ENCODE measurements around the gene UNC80.

DNA sequence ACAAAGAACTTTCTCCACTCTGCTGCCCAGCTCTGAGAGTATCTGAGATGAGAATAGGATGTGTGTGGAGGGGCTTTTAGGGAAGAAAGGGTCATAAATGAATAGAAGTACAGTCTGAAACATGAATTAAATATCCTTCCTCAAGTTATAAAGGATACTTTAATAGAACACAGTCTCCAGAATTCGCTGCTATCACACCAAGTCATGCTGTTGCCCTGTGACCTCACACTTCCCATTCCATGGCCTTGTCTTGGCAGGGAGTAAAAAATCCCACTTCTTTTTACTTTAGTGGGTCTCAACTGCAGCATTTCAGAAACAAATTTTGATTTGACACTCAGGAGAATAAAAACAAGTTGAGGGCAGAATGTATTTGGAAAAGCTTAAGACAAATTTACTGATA lies 227.0 kb downstream of the UNC80 start:
- TF ChIP-seq, protein P1, sequence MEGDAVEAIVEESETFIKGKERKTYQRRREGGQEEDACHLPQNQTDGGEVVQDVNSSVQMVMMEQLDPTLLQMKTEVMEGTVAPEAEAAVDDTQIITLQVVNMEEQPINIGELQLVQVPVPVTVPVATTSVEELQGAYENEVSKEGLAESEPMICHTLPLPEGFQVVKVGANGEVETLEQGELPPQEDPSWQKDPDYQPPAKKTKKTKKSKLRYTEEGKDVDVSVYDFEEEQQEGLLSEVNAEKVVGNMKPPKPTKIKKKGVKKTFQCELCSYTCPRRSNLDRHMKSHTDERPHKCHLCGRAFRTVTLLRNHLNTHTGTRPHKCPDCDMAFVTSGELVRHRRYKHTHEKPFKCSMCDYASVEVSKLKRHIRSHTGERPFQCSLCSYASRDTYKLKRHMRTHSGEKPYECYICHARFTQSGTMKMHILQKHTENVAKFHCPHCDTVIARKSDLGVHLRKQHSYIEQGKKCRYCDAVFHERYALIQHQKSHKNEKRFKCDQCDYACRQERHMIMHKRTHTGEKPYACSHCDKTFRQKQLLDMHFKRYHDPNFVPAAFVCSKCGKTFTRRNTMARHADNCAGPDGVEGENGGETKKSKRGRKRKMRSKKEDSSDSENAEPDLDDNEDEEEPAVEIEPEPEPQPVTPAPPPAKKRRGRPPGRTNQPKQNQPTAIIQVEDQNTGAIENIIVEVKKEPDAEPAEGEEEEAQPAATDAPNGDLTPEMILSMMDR (IDR thresholded peaks at IDR 0.05) = no peak
- no peak for TF ChIP-seq POLR2A (IDR thresholded peaks at IDR 0.05)

Measured in adrenal gland (tissue), 5 donors.